ENCODE data around the gene C2CD4D. TPM values are rescaled to one million over a fixed set of nuclear protein-coding genes. Genes with fewer than 3 reads are reported as not detected.

The C2CD4D gene
- total RNA-seq, 2 experiments from 2014 or later: 1.3 to 1.6 TPM

GRCh38 chr1:151839082-151839412 is 573 bp downstream of the C2CD4D start:
- H3K27me3 Mint-ChIP-seq: no peaks in the 10 kb centered on the region
- H3K4me1 Mint-ChIP-seq (ENCODE audit: low read depth): peaks cover 40% of the 10 kb centered on the region
- POLR2A ChIA-PET: interaction anchor here (0.8 to 3.0 kb wide), 4 partner anchors 9 to 79 kb away, joined by 3 to 9 read pairs (median 6); partner anchors contain the start of gene MRPL9
- ATAC-seq (no peak), DNase-seq (no peak)
- no peaks in the 10 kb centered on the region for H3K9me3 Mint-ChIP-seq
- CTCF ChIA-PET: interaction anchor here (1.5 kb wide), 1 partner anchor 118 kb away, joined by 4 read pairs; the partner anchor contains the start of gene RIIAD1
- no peak for TF ChIP-seq CTCF (IDR thresholded peaks at IDR 0.05)
- peak overlapping the region; percentile 84 for H3K27ac Mint-ChIP-seq
- intact Hi-C loops (cut with micrococcal nuclease): loop anchor here (5.0 to 10.0 kb wide), 2 partner anchors 77 to 244 kb away; partner anchors contain the start of gene MRPL9
- H3K4me3 Mint-ChIP-seq: peak overlapping the region; percentile 80
- peaks cover 9% of the 10 kb centered on the region for H3K36me3 Mint-ChIP-seq (ENCODE audit: low read depth)

- Mint-ChIP-seq H3K4me1 (ENCODE audit: low read depth) (peaks cover 46% of the 10 kb centered on the region), H3K36me3 (ENCODE audit: low read depth) (peaks cover 9% of the 10 kb centered on the region), H3K27ac (peak overlapping the region; percentile 84), H3K4me3 (peak overlapping the region; percentile 83), H3K27me3 (no peaks in the 10 kb centered on the region), H3K9me3 (no peaks in the 10 kb centered on the region)
- ATAC-seq: peak; percentile 10
- TF ChIP-seq CTCF (IDR thresholded peaks at IDR 0.05): no peak
- POLR2A ChIA-PET: interaction anchor here (1.0 to 3.0 kb wide), 5 partner anchors 10 to 260 kb away, joined by 3 to 9 read pairs (median 5); no protein-coding TSS in a partner anchor
- CTCF ChIA-PET: interaction anchor here (3.0 kb wide), 1 partner anchor 245 kb away, joined by 17 read pairs; no protein-coding TSS in a partner anchor
- intact Hi-C loops (cut with micrococcal nuclease): loop anchor here (5.0 to 10.0 kb wide), 2 partner anchors 76 to 244 kb away; partner anchors contain the start of gene MRPL9
- DNase-seq: peak; percentile 59
These were observed 1.2 kb downstream of the C2CD4D start for GRCh38 chr1:151838222-151839081.

GRCh38 chr1:151837884-151838221 is 1.8 kb downstream of the C2CD4D start:
- peaks cover 8% of the 10 kb centered on the region for H3K36me3 Mint-ChIP-seq (ENCODE audit: low read depth)
- DNase-seq (peak; percentile 14), ATAC-seq (no peak)
- no peak for TF ChIP-seq CTCF (IDR thresholded peaks at IDR 0.05)
- intact Hi-C loops (cut with micrococcal nuclease): loop anchor here (5.0 to 10.0 kb wide), 2 partner anchors 76 to 243 kb away; partner anchors contain the start of gene MRPL9
- no peaks in the 10 kb centered on the region for H3K27me3 Mint-ChIP-seq
- no peaks in the 10 kb centered on the region for H3K9me3 Mint-ChIP-seq
- POLR2A ChIA-PET: interaction anchor here (1.0 to 3.0 kb wide), 5 partner anchors 10 to 259 kb away, joined by 3 to 9 read pairs (median 5); no protein-coding TSS in a partner anchor
- peak overlapping the region; percentile 92 for H3K27ac Mint-ChIP-seq
- H3K4me1 Mint-ChIP-seq (ENCODE audit: low read depth): peaks cover 52% of the 10 kb centered on the region
- CTCF ChIA-PET: interaction anchor here (3.0 kb wide), 1 partner anchor 244 kb away, joined by 17 read pairs; no protein-coding TSS in a partner anchor
- peak overlapping the region; percentile 83 for H3K4me3 Mint-ChIP-seq

GRCh38 chr1:151837197-151837596 is 2.4 kb downstream of the C2CD4D start:
- POLR2A ChIA-PET: interaction anchor here (0.6 to 2.1 kb wide), 5 partner anchors 11 to 74 kb away, joined by 3 to 5 read pairs (median 4); partner anchors contain the start of genes MRPL9 and THEM4
- TF ChIP-seq CTCF (IDR thresholded peaks at IDR 0.05): no peak
- intact Hi-C loops (cut with micrococcal nuclease): loop anchor here (5.0 to 10.0 kb wide), 2 partner anchors 75 to 242 kb away; partner anchors contain the start of gene MRPL9
- Mint-ChIP-seq H3K27me3 (no peaks in the 10 kb centered on the region), H3K4me1 (ENCODE audit: low read depth) (peaks cover 58% of the 10 kb centered on the region), H3K36me3 (ENCODE audit: low read depth) (peaks cover 8% of the 10 kb centered on the region), H3K27ac (peak overlapping the region; percentile 92), H3K9me3 (no peaks in the 10 kb centered on the region), H3K4me3 (peak overlapping the region; percentile 83)
- DNase-seq (peak; percentile 74), ATAC-seq (peak; percentile 55)
- CTCF ChIA-PET: interaction anchor here (0.6 to 3.0 kb wide), 20 partner anchors 10 to 393 kb away, joined by 3 to 29 read pairs (median 5); partner anchors contain the start of genes CELF3 and MRPL9
